OCI-LY1 (cell line): ENCODE results near the gene SLC2A10.

ENCODE experiments used
- H2AFZ ChIP-seq: fragments of 200-600 bp; sonication (generic), shearing (Covaris generic); 2 replicates; pipeline ENCODE4 v1.6.0; 2014; ENCODE audit warnings: antibody characterized with exemption, mild to moderate bottlenecking, low read length
- H3F3A ChIP-seq: fragments of 200-600 bp; sonication (generic), shearing (Covaris generic); 2 replicates; pipeline ENCODE4 v1.6.0; 2014; ENCODE audit warnings: mild to moderate bottlenecking, antibody characterized with exemption, low read length, moderate library complexity; ENCODE audit not compliant: insufficient read depth
- H3K27ac ChIP-seq: fragments of 200-600 bp; sonication (generic); 2 replicates; pipeline ENCODE4 v1.5.1; 2014; ENCODE audit warnings: low read length, mixed run types, mild to moderate bottlenecking, low read depth; ENCODE audit not compliant: poor library complexity, severe bottlenecking
- H3K27me3 ChIP-seq: fragments of 200-600 bp; sonication (generic); 2 replicates; pipeline ENCODE4 v1.6.0; 2014; ENCODE audit warnings: antibody characterized with exemption, mild to moderate bottlenecking, low read length, moderate library complexity; ENCODE audit not compliant: insufficient read depth
- H3K36me3 ChIP-seq: fragments of 200-600 bp; sonication (generic); 2 replicates; pipeline ENCODE4 v1.6.1; 2014; ENCODE audit warnings: mild to moderate bottlenecking, antibody characterized with exemption, low read length, moderate library complexity, mixed read lengths; ENCODE audit not compliant: insufficient read depth
- H3K4me1 ChIP-seq: fragments of 200-600 bp; sonication (generic); 2 replicates; pipeline ENCODE4 v1.5.1; 2014; ENCODE audit warnings: mild to moderate bottlenecking, low read length, moderate library complexity; ENCODE audit not compliant: insufficient read depth, severe bottlenecking
- H3K4me2 ChIP-seq: fragments of 200-600 bp; sonication (generic), shearing (Covaris generic); 2 replicates; pipeline ENCODE4 v1.6.1; 2014; ENCODE audit warnings: low read length
- H3K4me3 ChIP-seq: fragments of 200-600 bp; sonication (generic); 2 replicates; pipeline ENCODE4 v1.5.1; 2014; ENCODE audit warnings: low read length, low read depth, mild to moderate bottlenecking, mixed read lengths; ENCODE audit not compliant: poor library complexity, severe bottlenecking
- H3K79me2 ChIP-seq: fragments of 200-600 bp; shearing (Covaris generic); 2 replicates; pipeline ENCODE4 v1.6.1; 2016; ENCODE audit warnings: mixed run types, low read length, mixed read lengths; ENCODE audit not compliant: insufficient read depth
- H3K9ac ChIP-seq: fragments of 200-600 bp; sonication (generic), shearing (Covaris generic); 2 replicates; pipeline ENCODE4 v1.6.1; 2014; ENCODE audit warnings: mild to moderate bottlenecking, low read length, mixed read lengths
- H3K9me2 ChIP-seq: fragments of 200-600 bp; sonication (generic), shearing (Covaris generic); 2 replicates; pipeline ENCODE4 v1.6.1; 2014; ENCODE audit warnings: low read depth, mild to moderate bottlenecking, low read length, mixed read lengths
- H3K9me3 ChIP-seq: fragments of 200-600 bp; shearing (Covaris generic); 2 replicates; pipeline ENCODE4 v1.6.1; 2014; ENCODE audit warnings: low read length, mixed read lengths
- H4K20me1 ChIP-seq: fragments of 200-600 bp; sonication (generic), shearing (Covaris generic); 2 replicates; pipeline ENCODE4 v1.6.0; 2016; ENCODE audit warnings: mild to moderate bottlenecking, low read length; ENCODE audit not compliant: insufficient read depth
- EZH2 ChIP-seq: fragments of 200-600 bp; sonication (generic), shearing (Covaris generic); IDR thresholded peaks from 2 replicates; pipeline ENCODE4 v1.8.0; 2017; ENCODE audit warnings: borderline replicate concordance, mixed run types, mild to moderate bottlenecking, antibody characterized with exemption, low read length, moderate library complexity, mixed read lengths
- TF ChIP-seq, protein P1 (sequence below): fragments of 200-600 bp; sonication (generic), shearing (Covaris generic); IDR thresholded peaks from 2 replicates; pipeline ENCODE4 v1.5.1; 2017; ENCODE audit warnings: mild to moderate bottlenecking, antibody characterized with exemption, low read length, moderate library complexity, mixed read lengths

SLC2A10 gene

DNA sequence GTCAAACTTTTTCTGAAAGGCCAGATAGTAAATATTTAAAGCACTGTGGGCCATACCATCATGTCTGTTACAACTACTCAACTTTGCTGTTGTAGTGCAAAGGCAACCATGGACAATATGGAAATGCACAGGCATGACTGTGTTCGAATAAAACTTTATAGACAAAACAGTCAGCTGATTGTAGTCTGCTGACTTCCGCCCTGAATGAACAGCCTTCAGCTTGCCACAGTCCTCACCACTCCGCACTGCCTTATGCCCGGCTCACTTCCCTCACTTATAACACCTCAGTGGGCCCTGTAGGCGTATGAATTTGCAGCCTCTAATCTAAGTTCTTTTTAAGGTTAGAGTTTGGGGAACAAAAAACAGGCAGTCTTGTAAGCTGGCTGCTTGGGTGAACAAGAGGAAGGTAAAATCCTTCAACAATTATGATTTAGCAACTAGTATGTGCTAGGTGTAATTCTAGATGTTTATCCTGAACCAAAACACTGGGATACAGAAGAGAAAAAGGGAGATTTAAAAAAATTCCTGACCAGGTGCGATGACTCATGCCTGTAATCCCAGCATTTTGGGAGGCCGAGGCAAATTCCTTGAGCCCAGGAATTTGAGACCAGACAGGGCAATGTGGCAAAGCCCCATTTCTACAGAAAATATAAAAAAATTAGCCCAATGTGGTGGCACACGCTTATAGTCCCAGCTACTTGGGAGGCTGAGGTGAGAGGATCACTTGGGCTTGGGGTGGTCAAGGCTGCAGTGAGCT is 6.8 kb upstream of the SLC2A10 start:
- peaks cover 5% of the 10 kb centered on the region; the same call in 1 of the 2 replicates for H3K9me3 ChIP-seq
- no peaks in the 10 kb centered on the region for H4K20me1 ChIP-seq
- H3F3A ChIP-seq: no peaks in the 10 kb centered on the region
- H3K4me2 ChIP-seq: no peak overlapping the region
- no peaks in the 10 kb centered on the region for H3K9me2 ChIP-seq
- H3K36me3 ChIP-seq: no peaks in the 10 kb centered on the region; the same call in 1 of the 2 replicates
- TF ChIP-seq, protein P1, sequence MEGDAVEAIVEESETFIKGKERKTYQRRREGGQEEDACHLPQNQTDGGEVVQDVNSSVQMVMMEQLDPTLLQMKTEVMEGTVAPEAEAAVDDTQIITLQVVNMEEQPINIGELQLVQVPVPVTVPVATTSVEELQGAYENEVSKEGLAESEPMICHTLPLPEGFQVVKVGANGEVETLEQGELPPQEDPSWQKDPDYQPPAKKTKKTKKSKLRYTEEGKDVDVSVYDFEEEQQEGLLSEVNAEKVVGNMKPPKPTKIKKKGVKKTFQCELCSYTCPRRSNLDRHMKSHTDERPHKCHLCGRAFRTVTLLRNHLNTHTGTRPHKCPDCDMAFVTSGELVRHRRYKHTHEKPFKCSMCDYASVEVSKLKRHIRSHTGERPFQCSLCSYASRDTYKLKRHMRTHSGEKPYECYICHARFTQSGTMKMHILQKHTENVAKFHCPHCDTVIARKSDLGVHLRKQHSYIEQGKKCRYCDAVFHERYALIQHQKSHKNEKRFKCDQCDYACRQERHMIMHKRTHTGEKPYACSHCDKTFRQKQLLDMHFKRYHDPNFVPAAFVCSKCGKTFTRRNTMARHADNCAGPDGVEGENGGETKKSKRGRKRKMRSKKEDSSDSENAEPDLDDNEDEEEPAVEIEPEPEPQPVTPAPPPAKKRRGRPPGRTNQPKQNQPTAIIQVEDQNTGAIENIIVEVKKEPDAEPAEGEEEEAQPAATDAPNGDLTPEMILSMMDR: no peak
- TF ChIP-seq EZH2: no peak
- H3K27ac ChIP-seq: no peak overlapping the region
- H2AFZ ChIP-seq: no peak overlapping the region
- H3K79me2 ChIP-seq: no peaks in the 10 kb centered on the region
- no peak overlapping the region for H3K4me3 ChIP-seq
- no peaks in the 10 kb centered on the region for H3K4me1 ChIP-seq
- H3K9ac ChIP-seq: no peak overlapping the region
- H3K27me3 ChIP-seq: peaks cover 9% of the 10 kb centered on the region; the same call in 1 of the 2 replicates

DNA sequence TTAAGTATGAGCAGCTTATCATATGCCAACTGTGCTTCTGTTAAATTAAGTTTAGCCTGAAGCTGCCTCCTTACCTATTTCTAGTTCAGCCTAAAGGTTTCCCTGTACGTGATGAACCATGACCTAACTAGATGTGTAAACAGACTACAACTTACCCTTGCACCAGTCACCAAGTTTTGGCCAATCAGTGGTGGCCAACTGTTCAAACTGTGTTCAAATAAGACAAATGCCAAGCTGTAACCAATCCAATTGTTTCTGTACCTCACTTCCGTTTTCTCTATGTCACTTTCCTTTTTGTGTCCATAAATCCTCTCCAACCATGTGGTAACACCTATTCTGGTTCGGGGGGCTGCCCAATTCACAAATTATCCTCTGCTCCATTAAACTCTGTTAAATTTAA is 6.0 kb upstream of the SLC2A10 start:
- H3K9ac ChIP-seq: no peak overlapping the region
- H4K20me1 ChIP-seq: no peaks in the 10 kb centered on the region
- no peak overlapping the region for H3K27ac ChIP-seq
- H3K9me3 ChIP-seq: peaks cover 5% of the 10 kb centered on the region; the same call in 1 of the 2 replicates
- H3K27me3 ChIP-seq: peaks cover 6% of the 10 kb centered on the region; the same call in 1 of the 2 replicates
- H3K79me2 ChIP-seq: no peaks in the 10 kb centered on the region
- H3K4me2 ChIP-seq: no peak overlapping the region
- no peaks in the 10 kb centered on the region for H3K4me1 ChIP-seq
- no peaks in the 10 kb centered on the region; the same call in 1 of the 2 replicates for H3K36me3 ChIP-seq
- no peaks in the 10 kb centered on the region for H3F3A ChIP-seq
- no peaks in the 10 kb centered on the region for H3K9me2 ChIP-seq
- no peak overlapping the region for H3K4me3 ChIP-seq
- TF ChIP-seq EZH2: no peak
- TF ChIP-seq, protein P1: no peak
- H2AFZ ChIP-seq: no peak overlapping the region

DNA sequence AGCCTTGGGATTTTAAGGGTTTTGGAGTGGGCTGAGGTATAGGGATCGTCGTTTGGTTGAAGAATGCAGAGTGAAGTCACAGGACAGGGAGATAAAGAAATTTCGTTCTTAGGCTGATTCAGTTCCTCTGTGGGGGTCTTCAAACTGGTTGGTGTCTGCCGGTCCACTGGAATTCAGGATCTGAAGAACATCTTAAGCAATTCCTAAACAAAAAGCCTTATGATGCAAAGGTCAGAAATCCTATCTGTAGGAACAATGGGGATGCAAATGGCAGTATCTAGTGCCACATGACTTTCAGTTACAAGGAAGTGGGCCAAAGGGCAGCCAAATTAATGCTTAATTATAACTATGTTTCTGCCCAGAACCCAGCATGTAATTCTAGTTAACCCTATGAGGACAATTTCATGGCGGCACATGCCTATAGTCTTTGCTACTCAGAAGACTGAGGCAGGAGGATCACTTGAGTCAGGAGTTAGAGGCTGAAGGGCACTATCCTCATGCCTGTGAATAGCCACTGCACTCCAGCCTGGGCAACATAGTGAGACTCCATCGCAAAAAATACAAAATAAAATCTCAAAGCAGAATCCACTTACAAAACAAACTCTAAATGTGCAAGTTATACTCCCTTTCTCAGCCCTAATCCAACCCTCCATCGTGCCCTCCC is 4.6 kb upstream of the SLC2A10 start:
- Histone ChIP-seq H3K27me3 (peaks cover 6% of the 10 kb centered on the region; the same call in 1 of the 2 replicates), H3K27ac (no peak overlapping the region), H2AFZ (no peak overlapping the region), H4K20me1 (no peaks in the 10 kb centered on the region), H3K9me3 (peaks cover 5% of the 10 kb centered on the region; the same call in 1 of the 2 replicates), H3K79me2 (no peaks in the 10 kb centered on the region), H3K4me1 (no peaks in the 10 kb centered on the region), H3K9me2 (no peaks in the 10 kb centered on the region), H3K36me3 (no peaks in the 10 kb centered on the region; the same call in 1 of the 2 replicates), H3K4me2 (no peak overlapping the region), H3K4me3 (no peak overlapping the region), H3F3A (no peaks in the 10 kb centered on the region), H3K9ac (no peak overlapping the region)
- TF ChIP-seq, protein P1: no peak
